ENCODE measurements around the gene GBP1. TPM values are rescaled to one million over a fixed set of nuclear protein-coding genes. Genes with fewer than 3 reads are reported as not detected.
"Not testable (repeated sequence)": the region's sequence is repeated elsewhere in the genome, so short reads cannot be mapped to it uniquely, and the experiment has no call there.

Gene GBP1
- total and polyA plus RNA-seq, 2 donors = 27.8 to 68.6 TPM

DNA sequence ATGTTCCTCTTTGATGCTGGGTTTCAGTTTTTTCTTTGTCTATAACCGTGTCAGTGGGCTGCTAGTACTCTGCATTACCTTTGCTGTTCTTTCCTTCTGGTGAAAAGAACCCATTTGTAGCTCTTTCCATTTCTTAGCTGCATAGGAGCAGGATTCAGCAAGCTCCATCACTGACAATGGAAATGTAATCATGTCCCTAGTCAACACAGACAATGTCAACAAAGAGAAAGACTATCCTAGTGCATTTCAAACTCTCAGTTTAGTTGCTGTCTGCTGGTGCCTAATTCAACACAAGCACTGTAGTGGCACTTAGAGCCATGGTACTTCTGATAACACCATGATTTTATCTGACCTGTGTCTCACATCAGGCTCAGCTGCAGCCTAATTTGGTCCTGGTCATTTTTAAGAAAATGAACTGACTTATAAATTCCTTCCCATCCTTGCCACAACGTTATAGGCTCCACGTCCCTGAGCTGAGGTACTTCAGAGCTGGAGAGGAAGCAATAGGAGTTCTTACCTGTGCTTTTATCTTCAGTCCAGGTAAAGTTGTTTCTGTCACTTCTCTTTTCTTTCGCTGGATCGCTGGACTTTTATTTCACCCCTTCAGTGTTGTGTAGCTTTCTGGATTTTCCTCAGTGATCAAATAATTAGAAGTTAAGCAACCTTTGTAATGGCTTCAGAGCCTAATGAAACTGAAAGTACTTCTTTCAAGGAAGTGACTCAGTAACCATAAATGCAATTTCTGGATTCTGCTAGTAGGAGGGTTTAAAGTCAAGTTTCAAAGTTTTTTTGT, 42.6 kb downstream of the GBP1 start, which contains the start of gene GBP3:
GBP3 (minus strand) TSS at position 700 of the 793 bp plus-strand sequence. CDS start 2,145 bp downstream, outside the sequence.
- H3K4me1 ChIP-seq (ENCODE audit: insufficient read depth) = peaks cover 6% of the 10 kb centered on the region
- 26% methylated on average over 5 of the region's 5 CpGs for WGBS

DNA sequence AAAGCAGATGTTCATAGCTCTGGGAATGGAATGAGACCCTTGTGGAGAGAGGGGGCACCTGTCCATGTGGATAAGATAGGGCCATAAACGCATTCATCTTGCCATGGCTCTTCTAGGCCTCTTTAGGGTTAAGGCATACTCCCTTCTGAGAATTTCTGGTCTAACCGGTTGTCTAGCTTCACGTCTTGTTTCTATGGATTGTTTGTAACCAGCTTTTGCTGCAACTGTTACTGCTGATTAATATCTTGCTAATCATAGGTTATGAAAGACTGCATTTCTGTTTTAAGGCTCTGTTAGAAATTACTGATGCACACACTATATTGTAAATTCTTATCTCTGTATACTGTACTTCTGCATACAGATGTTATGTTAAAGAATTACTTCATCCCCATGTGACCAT, 46.7 kb downstream of the GBP1 start:
- WGBS = 78% methylated on average over 3 of the region's 3 CpGs
- H3K4me3 ChIP-seq (ENCODE audit: low read depth, low read length); H3K27ac ChIP-seq (ENCODE audit: low read depth); H3K36me3 ChIP-seq (ENCODE audit: insufficient read depth); H3K4me1 ChIP-seq (ENCODE audit: insufficient read depth); DNase-seq (ENCODE audit: extremely low spot score): not testable (repeated sequence)

More for the DNA sequence above, 42.6 kb downstream of the GBP1 start, which contains the start of gene GBP3:
- Histone ChIP-seq H3K36me3 (ENCODE audit: insufficient read depth) (no peaks in the 10 kb centered on the region), H3K27ac (ENCODE audit: low read depth) (peak within 1 kb of the TSS; percentile 90), H3K4me3 (ENCODE audit: low read depth, low read length) (peak within 1 kb of the TSS; percentile 79)
- peak; percentile 29 for DNase-seq (ENCODE audit: extremely low spot score)

DNA sequence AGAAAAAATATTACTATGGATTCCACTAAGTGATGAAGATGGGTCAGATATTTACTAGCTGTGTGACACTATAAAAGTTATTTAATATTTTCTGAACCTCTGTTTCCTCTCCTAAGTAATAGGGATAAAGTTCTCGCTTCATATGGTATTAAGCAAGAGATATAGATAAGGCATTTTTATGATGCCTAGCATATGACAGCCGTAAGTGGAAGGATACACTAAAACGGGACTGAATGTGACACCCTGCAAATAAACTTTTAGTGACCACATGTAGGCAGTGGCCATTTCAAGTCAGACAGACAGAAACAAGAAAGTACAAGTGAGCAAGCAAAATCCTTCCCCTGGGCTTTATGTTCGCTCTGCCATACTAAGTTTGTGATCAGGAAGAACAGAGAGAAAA, 56.5 kb downstream of the GBP1 start:
- H3K4me1 ChIP-seq (ENCODE audit: insufficient read depth) = no peaks in the 10 kb centered on the region
- WGBS = 64% methylated on average over 4 of the region's 4 CpGs
- H3K36me3 ChIP-seq (ENCODE audit: insufficient read depth) = peaks cover 2% of the 10 kb centered on the region
- H3K27ac ChIP-seq (ENCODE audit: low read depth) = no peak overlapping the region
- H3K4me3 ChIP-seq (ENCODE audit: low read depth, low read length) = no peak overlapping the region
- no peak for DNase-seq (ENCODE audit: extremely low spot score)

DNA sequence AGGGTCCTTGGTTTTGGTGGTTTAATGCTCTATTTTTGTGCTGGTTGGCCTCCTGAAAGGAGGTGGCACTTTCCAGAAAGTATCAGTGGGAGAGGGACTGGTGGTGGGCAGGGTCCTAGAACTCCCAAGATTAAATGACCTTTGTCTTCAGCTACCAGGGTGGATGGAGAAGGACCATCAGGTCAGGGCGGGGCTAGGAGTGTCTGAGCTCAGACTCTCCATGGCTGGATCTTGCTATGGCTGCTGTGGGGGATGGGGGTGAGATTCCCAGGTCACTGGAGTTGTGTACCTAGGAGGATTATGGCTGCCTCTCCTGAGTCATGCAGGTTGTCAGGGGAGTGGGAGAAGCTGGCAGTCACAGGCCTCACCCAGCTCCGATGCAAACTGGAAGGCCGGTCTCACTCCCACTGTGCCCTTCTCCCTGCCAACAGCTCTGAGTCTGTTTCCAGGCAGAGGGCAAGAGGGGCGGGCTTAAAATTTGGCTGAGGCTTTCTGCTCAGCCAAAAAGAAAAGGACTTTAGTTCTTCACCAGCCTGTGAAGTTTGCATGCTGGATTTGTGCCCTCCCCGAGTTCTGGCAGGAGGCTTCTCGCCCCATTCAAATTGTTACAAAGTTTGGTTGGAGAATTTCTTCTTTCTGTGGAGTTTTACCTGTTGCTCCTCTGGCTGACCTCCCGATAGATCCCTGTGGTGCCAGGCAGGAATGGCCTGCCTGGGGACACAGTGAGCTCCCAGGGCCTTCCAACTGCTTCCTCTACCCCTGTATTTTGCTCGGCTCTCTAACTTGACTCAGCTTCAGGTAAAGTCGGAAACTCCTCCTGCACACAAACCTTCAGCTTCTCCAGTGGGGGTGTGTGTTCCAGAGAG, 59.5 kb downstream of the GBP1 start:
- H3K27ac ChIP-seq (ENCODE audit: low read depth) = no peak overlapping the region
- 87% methylated on average over 9 of the region's 9 CpGs for WGBS
- H3K36me3 ChIP-seq (ENCODE audit: insufficient read depth) = peaks cover 2% of the 10 kb centered on the region
- DNase-seq (ENCODE audit: extremely low spot score) = no peak
- no peaks in the 10 kb centered on the region for H3K4me1 ChIP-seq (ENCODE audit: insufficient read depth)
- no peak overlapping the region for H3K4me3 ChIP-seq (ENCODE audit: low read depth, low read length)

Small RNA genes within 50 kb of the gene (small RNA-seq; reads per million reads assigned to genes)
- gene RF00019 = not detected

Other genes with a start within 250 kb of the GBP1 start
- 67.9 TPM for gene GTF2B, start 173.6 kb downstream of the GBP1 start, total RNA-seq
- 26.4 TPM for gene GTF2B, start 173.6 kb downstream of the GBP1 start, polyA plus RNA-seq
- gene KYAT3, start 72.6 kb downstream of the GBP1 start, total RNA-seq = 41.0 TPM
- gene KYAT3, start 72.6 kb downstream of the GBP1 start, polyA plus RNA-seq = 28.5 TPM
- gene RBMXL1, start 72.6 kb downstream of the GBP1 start, total RNA-seq = 22.0 TPM
- gene RBMXL1, start 72.6 kb downstream of the GBP1 start, polyA plus RNA-seq = 11.6 TPM
- 55.4 TPM for gene GBP3, start 42.3 kb downstream of the GBP1 start, total RNA-seq
- 10.2 TPM for gene GBP3, start 42.3 kb downstream of the GBP1 start, polyA plus RNA-seq
- gene GBP2, start 60.9 kb upstream of the GBP1 start, total RNA-seq = 49.8 TPM
- gene GBP2, start 60.9 kb upstream of the GBP1 start, polyA plus RNA-seq = 153 TPM
- not detected for gene GBP7, start 110.8 kb upstream of the GBP1 start, total RNA-seq
- 0.03 TPM for gene GBP7, start 110.8 kb upstream of the GBP1 start, polyA plus RNA-seq
- gene GBP4, start 133.7 kb upstream of the GBP1 start, total RNA-seq = 9.6 TPM
- gene GBP4, start 133.7 kb upstream of the GBP1 start, polyA plus RNA-seq = 10.1 TPM
- gene GBP5, start 207.7 kb upstream of the GBP1 start, total RNA-seq = 0.95 TPM
- 1.5 TPM for gene GBP5, start 207.7 kb upstream of the GBP1 start, polyA plus RNA-seq